ENCODE results near the gene CXorf65.

DNA sequence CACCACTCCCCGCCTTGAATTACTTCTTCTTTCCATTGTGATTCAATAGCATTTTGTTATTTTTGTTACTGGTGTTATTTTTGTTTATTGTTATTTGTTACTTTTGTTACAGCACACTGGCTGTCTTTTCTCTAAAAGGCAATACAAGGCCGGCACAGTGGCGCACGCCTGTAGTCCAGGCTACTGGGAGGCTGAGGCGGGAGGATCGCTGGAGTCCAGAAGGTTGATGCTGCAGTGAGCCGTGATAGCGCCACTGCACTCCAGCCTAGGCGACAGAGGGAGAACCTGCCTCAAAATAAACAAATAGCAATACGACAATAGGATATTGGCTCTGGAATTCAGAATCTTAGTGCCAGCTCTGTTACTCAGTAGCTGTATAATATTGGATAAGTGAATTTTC lies 10.8 kb upstream of the CXorf65 start:
- TF ChIP-seq GATA3 (IDR thresholded peaks at IDR 0.05; ENCODE audit: low read depth, low read length) (no peak), GATA2 (IDR thresholded peaks at IDR 0.05; ENCODE audit: low read depth, low read length) (no peak)
